Esophagus muscularis mucosa (tissue), 3 donors: ENCODE data around the gene CPED1.

Experiments used
- CTCF ChIP-seq, 3 experiments: fragments of 200-600 bp in 2 of 3; fragments of 450-650 bp in 1 of 3; sonication (generic) in 2 of 3; IDR thresholded peaks; one replicate each; pipeline ENCODE4 v1.5.1; 2017 to 2019; ENCODE audit warnings: antibody characterized with exemption in 3 of 3, mild to moderate bottlenecking in 2 of 3, moderate library complexity in 1 of 3
- POLR2A ChIP-seq: fragments of 450-650 bp; IDR thresholded peaks from one replicate; pipeline ENCODE4 v1.6.1; 2017; ENCODE audit warnings: antibody characterized with exemption, moderate library complexity, mild to moderate bottlenecking, low read depth
- POLR2AphosphoS5 ChIP-seq, 2 donors: sonication (generic); formaldehyde crosslinking; IDR thresholded peaks; one replicate each; pipeline ENCODE4 v1.6.1; 2017; ENCODE audit warnings: antibody characterized with exemption in 2 of 2

- TF ChIP-seq CTCF (IDR thresholded peaks at IDR 0.05) (no peak), POLR2A (no peak), POLR2AphosphoS5 (IDR thresholded peaks at IDR 0.05) (no peak)
Observed at GRCh38 chr7:121109145-121109544, 120.6 kb downstream of the CPED1 start.
